Stimulated activated CD4-positive, alpha-beta T cell treated with anti-CD3 and anti-CD28 coated beads, Interleukin-4, amount 100 ng/mL, for 24 hours (primary cell): ENCODE measurements around the gene KCNK15.

ENCODE experiments used
- DNase-seq: peaks from one replicate; pipeline ENCODE4 v3.0.0-alpha.2; 2020

KCNK15 gene

GRCh38 chr20:44790638-44791393 is 45.2 kb downstream of the KCNK15 start:
- DNase-seq: no peak

- DNase-seq: no peak
These were observed 47.1 kb downstream of the KCNK15 start for GRCh38 chr20:44792796-44793195.

- DNase-seq: no peak
These were observed 50.2 kb downstream of the KCNK15 start for GRCh38 chr20:44795836-44796235.

GRCh38 chr20:44796311-44796710 is 50.6 kb downstream of the KCNK15 start:
- DNase-seq: no peak

- no peak for DNase-seq
These were observed 51.2 kb downstream of the KCNK15 start for GRCh38 chr20:44796758-44797457.

- DNase-seq: no peak
These were observed 54.0 kb downstream of the KCNK15 start for GRCh38 chr20:44799691-44800090.

GRCh38 chr20:44800391-44801046 is 54.9 kb downstream of the KCNK15 start:
- DNase-seq: no peak
